ENCODE data around the gene N4BP2.
A peak's percentile ranks its signal among the peaks of the same experiment; 100 is the strongest.

The N4BP2 gene

GRCh38 chr4:40157436-40157835 is 100.8 kb downstream of the N4BP2 start:
- DNase-seq = no peak

DNA sequence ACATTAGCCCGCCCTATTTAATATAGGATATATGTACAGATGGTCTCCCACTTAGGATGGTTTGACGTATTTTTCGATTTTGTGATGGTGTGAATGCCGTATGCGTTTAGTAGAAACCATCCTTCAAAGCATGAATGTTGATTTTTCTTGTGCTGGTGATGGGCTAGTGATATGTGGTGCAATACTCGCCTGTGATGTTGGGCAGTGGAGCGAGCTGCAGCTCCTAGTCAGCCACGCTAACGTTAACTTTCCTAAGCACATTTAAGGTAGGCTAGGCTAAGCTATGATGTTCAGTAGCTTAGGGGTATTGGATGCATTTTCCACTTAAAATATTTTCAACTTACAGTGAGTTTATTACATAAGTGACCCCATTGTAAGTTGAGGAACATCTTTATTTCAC is 103.6 kb downstream of the N4BP2 start:
- no peak for DNase-seq

DNA sequence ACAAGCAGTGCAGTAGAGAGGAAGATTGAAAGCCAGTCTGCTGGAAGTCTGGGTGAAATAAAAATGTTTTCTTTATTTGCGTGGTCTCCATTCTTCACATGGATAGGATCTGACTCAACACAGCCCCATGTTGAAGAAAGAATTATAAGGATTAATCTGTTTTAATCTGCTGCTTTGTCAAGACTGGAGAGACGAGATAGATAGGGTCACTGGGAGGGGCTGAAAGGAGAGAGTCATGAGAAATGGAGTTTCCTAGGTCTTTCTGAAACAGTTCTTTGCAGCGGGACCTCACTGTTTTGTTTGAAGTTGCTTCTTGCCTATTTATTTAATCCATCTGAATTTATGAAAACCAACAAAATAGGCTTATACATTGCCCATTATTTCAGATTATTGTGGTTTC is 107.8 kb downstream of the N4BP2 start:
- DNase-seq = peak; percentile 29

DNA sequence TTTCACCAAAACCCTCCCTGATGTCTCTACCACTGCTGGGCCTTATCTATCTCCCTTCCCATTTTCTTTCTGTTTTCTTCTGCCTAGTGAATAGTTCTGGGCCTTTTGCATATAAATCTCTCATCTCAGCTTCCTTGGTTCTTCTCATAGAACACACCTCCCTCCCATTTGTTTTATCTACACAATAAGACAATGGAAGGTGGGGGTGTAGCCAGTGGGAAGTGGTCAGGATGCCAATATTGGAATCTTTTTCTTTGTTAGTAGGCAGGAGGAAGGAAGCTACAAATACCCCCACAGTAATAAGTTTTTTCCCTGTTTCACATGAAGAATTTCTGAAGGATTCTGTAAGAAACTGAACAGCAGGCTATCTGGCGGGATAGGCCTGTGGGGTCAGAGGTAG is 109.3 kb downstream of the N4BP2 start:
- DNase-seq = no peak

- DNase-seq = no peak
Observed at GRCh38 chr4:40168070-40168469, 111.4 kb downstream of the N4BP2 start.

GRCh38 chr4:40170588-40170987 is 113.9 kb downstream of the N4BP2 start:
- no peak for DNase-seq

DNA sequence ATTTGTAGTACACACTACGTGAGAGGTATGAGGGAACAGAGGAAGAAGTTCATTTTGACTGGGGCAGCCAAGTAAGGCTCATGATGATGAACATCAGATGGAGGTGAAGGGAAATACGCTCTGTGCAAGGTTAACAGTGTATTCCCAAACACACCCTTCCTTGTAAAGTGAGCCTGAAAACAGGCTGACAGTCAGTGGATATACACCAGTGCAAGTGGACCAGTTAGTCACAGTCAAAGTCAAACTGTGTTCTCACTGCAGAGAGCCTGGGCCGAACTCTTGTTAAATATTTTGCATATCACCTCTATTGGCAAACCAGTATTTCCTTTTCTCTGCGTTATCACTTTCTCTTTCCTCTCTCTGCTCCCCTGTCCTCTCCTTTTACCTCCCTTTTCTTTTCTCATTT is 116.8 kb downstream of the N4BP2 start:
- DNase-seq = no peak

DNA sequence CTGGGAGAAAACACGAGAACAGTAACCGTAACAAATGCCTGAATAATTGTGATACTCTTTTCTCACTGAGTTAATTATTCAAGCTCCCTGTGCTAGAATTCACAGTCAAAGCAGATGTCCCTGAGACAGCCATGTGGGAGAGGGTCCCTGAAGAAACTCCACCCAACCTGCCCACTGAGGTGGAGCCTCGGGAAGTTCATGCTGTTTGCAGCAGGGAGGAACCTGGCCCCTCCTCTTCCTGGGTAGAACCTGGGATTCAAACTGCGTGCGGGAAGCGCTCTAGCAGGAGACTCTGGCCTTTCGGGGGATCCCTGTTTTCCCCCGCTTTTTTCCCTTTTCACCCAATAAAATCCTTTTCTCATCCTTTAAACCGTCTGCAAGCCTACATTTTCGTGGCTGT is 120.0 kb downstream of the N4BP2 start:
- no peak for DNase-seq

DNA sequence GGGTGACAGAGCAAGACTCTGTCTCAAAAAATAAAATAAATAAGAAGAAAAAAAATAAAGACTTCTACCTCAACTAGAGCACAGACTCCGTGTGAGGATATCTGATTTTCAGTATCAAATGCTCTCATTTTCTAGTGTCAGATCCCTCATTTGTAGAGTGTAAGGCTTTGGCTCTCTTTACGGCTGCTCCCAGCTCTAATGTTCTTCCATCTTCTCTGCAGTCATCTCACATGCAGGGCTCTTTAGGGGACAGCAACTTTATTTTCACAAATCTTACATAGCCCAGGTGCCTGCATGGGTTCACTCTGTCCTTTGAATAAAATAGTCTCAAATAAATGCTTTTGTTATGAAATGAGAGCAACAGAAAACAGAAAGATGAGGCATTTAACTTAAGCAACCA is 120.9 kb downstream of the N4BP2 start:
- no peak for DNase-seq

DNA sequence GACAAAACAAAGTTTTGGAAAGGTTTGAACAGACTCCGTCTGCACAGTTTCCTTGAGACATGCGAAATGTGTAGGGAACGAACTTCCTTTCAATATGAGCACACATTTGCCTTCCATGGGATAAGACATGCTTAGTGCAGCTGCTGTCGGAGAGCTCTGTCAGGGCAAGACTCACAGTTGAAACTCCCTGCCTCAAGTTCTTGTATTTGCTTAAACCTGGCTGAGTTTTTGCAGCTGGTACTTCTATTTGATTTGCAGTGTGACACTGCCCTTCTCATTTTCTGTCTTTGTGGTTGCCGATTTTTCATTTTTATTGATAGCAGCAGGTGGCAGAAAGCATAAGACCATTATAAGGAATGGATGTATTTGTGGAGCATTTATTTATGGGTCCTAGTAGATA is 122.0 kb downstream of the N4BP2 start:
- DNase-seq = no peak

DNA sequence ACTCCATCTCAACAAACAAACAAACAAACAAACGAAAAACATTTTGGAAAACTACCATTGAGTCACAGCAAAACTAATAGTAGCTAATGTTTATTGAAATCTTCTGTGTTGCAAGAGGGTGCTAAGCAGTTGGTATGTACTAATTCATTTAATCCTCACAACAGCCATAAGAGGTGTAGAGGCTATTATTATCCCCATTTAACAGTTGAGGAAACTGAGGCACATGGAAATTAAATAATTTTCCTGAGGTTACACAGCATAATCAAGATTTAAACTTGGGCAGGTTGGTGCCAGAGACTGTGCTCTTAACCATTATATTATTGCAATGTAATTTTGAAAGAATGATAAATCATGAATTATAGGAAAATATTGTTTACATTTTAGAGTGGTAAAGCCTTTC is 122.7 kb downstream of the N4BP2 start:
- no peak for DNase-seq

DNA sequence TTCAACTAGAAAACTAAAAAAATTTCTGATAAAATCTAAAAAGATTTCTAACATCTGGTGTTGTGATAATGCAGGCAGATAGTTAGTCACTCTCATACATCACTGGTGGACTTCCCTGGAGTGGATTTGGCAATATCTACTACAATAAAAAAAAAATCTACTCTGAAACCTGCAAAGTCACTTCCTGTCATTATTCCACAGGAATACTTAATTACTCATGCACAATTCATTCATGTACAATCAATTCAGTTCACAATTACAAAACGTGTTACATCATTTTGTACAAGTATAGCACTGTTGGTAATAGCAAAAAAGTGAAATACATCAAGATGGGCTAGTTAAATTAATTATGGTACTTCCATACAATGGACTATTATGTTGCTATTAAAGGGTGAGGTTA is 123.7 kb downstream of the N4BP2 start:
- peak; percentile 70 for DNase-seq

DNA sequence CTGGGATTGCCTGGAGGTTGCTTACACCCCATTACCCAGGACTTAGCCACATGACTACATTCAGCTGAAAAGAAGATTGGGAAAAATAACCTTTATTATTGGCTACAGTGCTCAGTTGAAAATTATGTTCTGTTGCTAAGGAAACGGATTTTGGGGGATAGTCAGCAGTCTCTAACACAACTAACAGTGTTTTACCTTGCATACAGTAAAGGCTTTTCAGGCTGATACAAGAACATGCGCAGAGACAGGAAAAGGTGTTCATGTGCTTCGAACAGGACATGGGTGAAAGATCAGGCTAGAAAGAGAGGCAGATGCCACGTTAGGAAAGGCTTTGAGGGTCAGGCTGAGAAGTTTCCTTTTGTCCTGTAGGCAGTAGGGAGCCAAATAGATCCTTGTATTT is 125.4 kb downstream of the N4BP2 start:
- DNase-seq = no peak

DNA sequence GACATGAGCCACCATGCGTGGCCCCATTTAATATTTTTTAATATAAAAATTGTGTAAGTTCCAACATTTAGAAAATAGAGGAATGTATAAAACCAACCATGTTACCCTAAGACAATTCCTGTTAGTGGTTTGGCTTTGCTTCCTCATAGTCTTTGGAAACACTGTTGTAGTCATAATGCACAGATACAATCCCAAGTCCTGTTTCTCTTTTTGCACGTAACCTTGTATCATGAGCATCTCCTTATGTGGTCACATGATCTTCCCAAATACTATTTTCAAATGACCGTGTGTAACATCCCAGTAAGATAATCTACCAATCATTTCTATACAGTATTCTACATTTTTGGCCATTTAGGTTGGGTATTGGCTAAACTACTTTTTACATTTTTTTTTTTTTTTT is 126.3 kb downstream of the N4BP2 start:
- no peak for DNase-seq

GRCh38 chr4:40183615-40184411 is 127.2 kb downstream of the N4BP2 start:
- no peak for DNase-seq

DNA sequence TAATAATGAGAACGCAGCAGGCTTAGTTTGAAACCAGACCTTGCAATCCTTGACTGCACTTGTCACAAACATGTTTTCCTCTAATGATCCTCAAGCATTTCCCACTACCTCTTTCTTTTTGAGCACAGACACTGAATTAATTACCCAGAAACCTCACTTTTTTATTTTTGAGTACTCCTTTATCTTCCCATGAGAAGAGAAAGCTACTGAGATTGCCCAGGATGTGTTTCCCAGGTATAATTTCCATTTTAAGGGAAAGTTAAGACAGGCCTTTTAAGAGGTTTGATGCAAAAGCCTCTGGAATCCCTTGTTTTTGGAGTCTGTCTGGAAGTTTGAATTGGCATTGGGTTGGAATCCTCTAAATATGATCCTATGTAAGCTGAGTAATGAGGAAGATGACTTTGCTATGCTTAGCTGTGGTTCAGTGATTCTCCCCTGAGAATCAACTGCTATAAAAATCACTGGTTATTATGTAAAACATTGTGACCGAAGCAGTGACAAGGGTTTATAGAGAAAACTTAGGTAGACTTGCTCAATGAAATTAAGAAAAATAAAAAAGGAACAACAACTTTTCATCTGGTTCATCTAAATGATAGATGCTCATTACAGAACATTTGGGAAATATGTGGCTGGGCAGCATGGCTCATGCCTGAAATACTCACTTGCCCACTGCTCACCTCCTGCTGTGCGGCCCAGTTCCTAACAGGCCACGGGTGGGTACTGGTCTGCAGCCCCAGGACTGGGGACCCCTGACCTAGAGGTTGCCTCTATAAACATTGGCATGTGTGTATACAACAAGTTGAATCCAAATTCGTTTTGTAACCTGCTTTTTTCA is 129.4 kb downstream of the N4BP2 start:
- DNase-seq = peak; percentile 68

GRCh38 chr4:40186665-40187014 is 130.0 kb downstream of the N4BP2 start:
- DNase-seq = no peak

DNA sequence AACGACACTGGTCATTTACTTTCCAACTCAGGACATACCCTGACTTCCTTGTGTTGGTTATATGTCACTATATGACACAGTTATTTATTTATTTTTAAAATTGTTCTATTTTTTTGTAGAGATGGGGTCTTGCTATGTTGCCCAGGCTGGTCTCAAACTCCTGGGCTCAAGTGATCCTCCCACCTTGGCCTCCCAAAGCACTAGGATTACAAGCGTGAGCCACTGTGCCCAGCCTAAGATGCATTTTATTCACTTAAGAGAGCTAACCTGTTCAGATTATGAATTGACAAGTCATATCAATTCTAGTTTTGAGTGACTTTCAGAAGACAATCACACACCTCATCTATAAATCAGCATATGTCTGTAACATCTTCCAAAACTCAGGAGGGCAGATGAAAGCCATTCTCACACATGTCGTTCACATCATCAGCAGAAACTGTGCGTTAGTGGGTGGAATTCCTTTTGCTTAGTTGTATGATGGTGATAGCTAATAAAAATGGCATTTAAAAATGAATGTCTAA is 130.8 kb downstream of the N4BP2 start:
- no peak for DNase-seq

DNA sequence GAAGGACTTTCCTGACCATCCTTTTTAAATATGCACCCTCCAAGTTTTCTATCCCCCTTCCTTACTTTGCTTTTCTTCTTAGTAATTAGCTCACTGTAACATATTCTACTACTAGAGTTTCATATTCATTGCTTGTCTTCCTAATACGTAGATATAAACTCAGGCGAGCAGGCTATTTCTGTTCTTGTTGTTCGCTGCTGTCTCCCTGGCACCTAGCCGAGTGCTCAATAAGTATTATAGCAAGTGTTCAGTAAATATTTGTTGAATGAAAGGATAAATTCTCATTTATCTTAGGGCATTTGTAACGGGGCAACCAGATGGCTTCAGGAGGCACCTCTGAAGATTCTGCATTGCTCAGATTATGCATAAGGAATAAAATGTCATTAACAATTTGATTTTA is 133.4 kb downstream of the N4BP2 start:
- no peak for DNase-seq

DNA sequence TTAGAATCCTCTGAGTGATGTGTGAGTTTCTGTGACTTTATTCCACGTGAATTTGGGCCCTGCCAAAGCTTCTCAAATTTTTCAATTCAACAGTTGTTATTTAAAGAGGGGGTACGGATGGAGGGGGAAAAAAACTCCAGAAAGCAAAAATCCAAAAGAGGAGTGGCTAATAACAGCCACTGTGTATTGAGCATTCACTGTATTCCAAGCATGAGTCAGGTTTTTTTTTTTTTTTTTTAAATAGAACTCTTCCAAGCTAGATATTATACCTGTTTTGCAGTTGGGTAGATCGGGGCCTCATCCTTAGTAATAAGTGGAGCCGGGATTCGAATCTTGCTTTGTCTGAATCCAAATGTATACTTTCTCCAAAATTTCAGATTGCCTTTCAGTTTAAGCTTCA is 133.8 kb downstream of the N4BP2 start:
- DNase-seq = no peak

DNA sequence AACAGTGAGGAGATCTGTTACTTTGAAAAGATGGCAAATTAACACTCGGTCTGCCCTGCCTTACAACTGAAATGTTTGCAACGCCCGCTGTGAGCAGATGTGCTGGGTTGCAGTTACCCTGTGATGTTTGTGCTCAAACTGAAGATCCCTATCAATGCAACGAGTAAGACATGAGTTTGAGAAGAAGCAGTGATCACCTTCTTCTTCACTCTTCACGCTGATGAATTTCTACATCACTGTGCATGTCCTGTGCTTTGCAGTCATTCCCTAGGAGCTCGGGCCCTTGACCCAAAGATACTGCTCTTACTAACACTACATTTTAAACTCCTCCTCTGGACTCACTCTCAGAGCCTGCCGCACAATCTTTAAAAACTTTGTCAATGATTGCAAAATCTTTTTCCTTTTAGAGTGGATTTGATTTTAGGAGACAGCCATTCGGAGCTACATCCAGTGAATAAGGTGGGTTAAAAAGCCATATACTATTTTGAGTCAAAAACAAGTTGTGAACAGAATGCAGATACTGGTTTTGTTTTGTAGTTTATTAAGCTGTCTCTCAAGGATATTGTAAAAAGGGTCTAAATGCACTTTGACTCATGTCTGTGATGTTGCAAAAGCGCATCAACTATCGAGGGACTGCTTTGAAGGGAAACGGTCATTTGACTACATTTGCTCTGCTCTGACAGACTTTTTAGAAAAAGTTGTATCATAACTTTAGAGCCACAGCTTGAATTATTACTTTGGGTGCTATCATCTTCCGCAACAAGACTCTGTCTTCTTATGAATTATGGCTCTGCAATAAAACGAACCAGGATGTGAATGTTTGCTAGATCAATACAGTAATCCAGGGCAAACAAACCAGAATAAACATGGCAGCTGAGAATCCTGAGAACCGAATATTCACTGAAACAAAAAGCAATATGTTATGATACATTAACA is 134.5 kb downstream of the N4BP2 start:
- DNase-seq = no peak

GRCh38 chr4:40192114-40193015 is 135.7 kb downstream of the N4BP2 start:
- no peak for DNase-seq
